MM.1S (cell line): ENCODE data around the gene SIAE.

Experiments used
- DNase-seq: peaks from one replicate; pipeline ENCODE4 v3.0.0-alpha.2; 2015
- H2AFZ ChIP-seq: fragments of 300-600 bp; sonication (generic); 2 replicates; pipeline ENCODE4 v1.6.0; 2016; ENCODE audit warnings: antibody characterized with exemption, low read length
- H3F3A ChIP-seq: fragments of 300-600 bp; sonication (generic); 2 replicates; pipeline ENCODE4 v1.6.1; 2016; ENCODE audit warnings: mild to moderate bottlenecking, antibody characterized with exemption, low read length, moderate library complexity, mixed read lengths; ENCODE audit not compliant: insufficient read depth
- H3K27ac ChIP-seq: fragments of 300-600 bp; sonication (generic); 2 replicates; pipeline ENCODE4 v1.5.1; 2016; ENCODE audit warnings: mild to moderate bottlenecking, low read length
- H3K27me3 ChIP-seq: fragments of 300-600 bp; sonication (generic); replicated peaks from 2 replicates; pipeline ENCODE4 v1.6.0; 2016; ENCODE audit warnings: low read length; ENCODE audit not compliant: insufficient read depth
- H3K36me3 ChIP-seq: fragments of 300-600 bp; sonication (generic); replicated peaks from 2 replicates; pipeline ENCODE4 v1.6.1; 2016; ENCODE audit warnings: mild to moderate bottlenecking, low read length, mixed read lengths; ENCODE audit not compliant: insufficient read depth
- H3K4me1 ChIP-seq: fragments of 300-600 bp; sonication (generic); 2 replicates; pipeline ENCODE4 v1.6.1; 2016; ENCODE audit warnings: low read length, mixed read lengths
- H3K4me2 ChIP-seq: fragments of 300-600 bp; sonication (generic); 2 replicates; pipeline ENCODE4 v1.6.0; 2016; ENCODE audit warnings: low read depth, low read length
- H3K4me3 ChIP-seq: fragments of 300-600 bp; sonication (generic); 2 replicates; pipeline ENCODE4 v1.5.1; 2016; ENCODE audit warnings: low read length, mixed read lengths
- H3K79me2 ChIP-seq: fragments of 300-600 bp; sonication (generic); 2 replicates; pipeline ENCODE4 v1.6.1; 2016; ENCODE audit warnings: mixed run types, low read length, mixed read lengths
- H3K9ac ChIP-seq: fragments of 300-600 bp; sonication (generic); 2 replicates; pipeline ENCODE4 v1.6.1; 2016; ENCODE audit warnings: low read length, mixed read lengths
- H3K9me2 ChIP-seq: fragments of 300-600 bp; sonication (generic); replicated peaks from 2 replicates; pipeline ENCODE4 v1.6.1; 2016; ENCODE audit warnings: mild to moderate bottlenecking, low read length, mixed read lengths; ENCODE audit not compliant: insufficient read depth
- H3K9me3 ChIP-seq: fragments of 300-600 bp; sonication (generic); replicated peaks from 2 replicates; pipeline ENCODE4 v1.6.1; 2016; ENCODE audit warnings: mild to moderate bottlenecking, low read length, mixed read lengths; ENCODE audit not compliant: insufficient read depth
- H4K20me1 ChIP-seq: fragments of 300-600 bp; sonication (generic); 2 replicates; pipeline ENCODE4 v1.6.1; 2016; ENCODE audit warnings: mild to moderate bottlenecking, low read length, moderate library complexity, mixed read lengths; ENCODE audit not compliant: insufficient read depth
- EZH2 ChIP-seq: fragments of 300-600 bp; sonication (generic); optimal IDR thresholded peaks from 2 replicates; pipeline ENCODE3; 2017; ENCODE audit warnings: low read depth, mild to moderate bottlenecking, antibody characterized with exemption, low read length, mixed read lengths
- EZH2phosphoT487 ChIP-seq: fragments of 300-600 bp; sonication (generic); IDR thresholded peaks from 2 replicates; pipeline ENCODE4 v1.6.1; 2018; ENCODE audit warnings: antibody characterized with exemption, low read length
- TF ChIP-seq, protein P1 (sequence below): fragments of 300-600 bp; sonication (generic); IDR thresholded peaks from 2 replicates; pipeline ENCODE4 v1.5.1; 2016; ENCODE audit warnings: antibody characterized with exemption, low read length, mixed read lengths

SIAE gene

DNA sequence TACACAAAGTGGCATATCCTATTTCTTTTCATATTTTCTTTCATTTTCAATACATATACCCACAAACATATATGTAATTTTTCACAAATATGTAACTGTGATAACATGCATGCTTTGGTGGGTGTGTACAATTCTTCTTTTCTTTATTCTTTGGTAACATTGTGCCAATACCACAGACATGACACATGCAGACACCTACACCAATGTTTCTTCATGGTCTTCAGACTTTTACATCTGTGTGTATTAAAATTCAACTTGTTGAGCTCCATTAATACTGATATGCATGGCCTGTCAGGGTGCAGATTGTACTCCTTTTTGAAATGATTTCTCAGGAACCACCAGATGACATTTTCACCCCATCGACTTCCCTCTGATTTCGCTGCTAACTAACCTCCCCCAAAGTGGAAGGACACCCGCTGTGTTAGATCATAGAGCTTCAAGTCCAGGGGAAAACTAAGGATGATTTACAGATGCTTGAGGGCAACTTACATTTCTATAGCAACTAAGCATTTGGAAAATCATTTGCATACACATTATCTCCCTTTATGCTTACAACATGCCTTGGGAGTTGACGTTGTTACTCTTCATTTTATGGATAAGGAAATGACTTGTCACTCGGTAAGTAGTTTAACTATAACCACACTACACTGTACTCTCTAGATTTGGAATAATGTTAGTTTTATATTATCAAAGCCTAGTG, 72.8 kb downstream of the SIAE start:
- DNase-seq = no peak
- TF ChIP-seq EZH2phosphoT487 = no peak
- no peak overlapping the region for H3K4me3 ChIP-seq

DNA sequence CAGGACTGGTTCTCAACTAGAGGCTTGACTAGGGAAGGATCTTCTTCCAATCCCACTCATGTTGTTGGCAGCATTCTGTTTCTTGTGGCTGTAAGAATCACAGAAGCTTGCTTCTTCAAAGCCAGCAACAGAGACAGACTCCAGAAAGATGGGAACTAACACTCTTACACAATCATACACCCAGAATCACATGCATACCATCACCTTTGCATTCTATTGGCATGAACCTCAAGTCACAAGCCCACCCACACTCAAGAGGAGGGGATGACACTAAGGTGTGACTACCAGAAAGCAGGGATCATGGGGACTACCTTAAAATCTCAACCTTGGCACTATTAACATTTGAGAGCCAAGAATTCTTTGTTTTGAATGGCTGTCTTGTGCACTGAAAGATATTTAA, 75.9 kb downstream of the SIAE start:
- no peak overlapping the region for H3K9ac ChIP-seq
- TF ChIP-seq EZH2phosphoT487 = no peak
- no peak for TF ChIP-seq EZH2
- TF ChIP-seq, protein P1, sequence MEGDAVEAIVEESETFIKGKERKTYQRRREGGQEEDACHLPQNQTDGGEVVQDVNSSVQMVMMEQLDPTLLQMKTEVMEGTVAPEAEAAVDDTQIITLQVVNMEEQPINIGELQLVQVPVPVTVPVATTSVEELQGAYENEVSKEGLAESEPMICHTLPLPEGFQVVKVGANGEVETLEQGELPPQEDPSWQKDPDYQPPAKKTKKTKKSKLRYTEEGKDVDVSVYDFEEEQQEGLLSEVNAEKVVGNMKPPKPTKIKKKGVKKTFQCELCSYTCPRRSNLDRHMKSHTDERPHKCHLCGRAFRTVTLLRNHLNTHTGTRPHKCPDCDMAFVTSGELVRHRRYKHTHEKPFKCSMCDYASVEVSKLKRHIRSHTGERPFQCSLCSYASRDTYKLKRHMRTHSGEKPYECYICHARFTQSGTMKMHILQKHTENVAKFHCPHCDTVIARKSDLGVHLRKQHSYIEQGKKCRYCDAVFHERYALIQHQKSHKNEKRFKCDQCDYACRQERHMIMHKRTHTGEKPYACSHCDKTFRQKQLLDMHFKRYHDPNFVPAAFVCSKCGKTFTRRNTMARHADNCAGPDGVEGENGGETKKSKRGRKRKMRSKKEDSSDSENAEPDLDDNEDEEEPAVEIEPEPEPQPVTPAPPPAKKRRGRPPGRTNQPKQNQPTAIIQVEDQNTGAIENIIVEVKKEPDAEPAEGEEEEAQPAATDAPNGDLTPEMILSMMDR = no peak
- H4K20me1 ChIP-seq = no peaks in the 10 kb centered on the region
- H3K27ac ChIP-seq = no peak overlapping the region
- no peaks in the 10 kb centered on the region for H3F3A ChIP-seq
- no peak overlapping the region for H3K4me2 ChIP-seq
- H3K27me3 ChIP-seq = no peaks in the 10 kb centered on the region
- H2AFZ ChIP-seq = no peak overlapping the region
- no peak overlapping the region for H3K4me3 ChIP-seq
- H3K4me1 ChIP-seq = no peaks in the 10 kb centered on the region
- no peaks in the 10 kb centered on the region for H3K36me3 ChIP-seq
- no peaks in the 10 kb centered on the region for H3K9me2 ChIP-seq
- H3K79me2 ChIP-seq = no peaks in the 10 kb centered on the region
- no peak for DNase-seq
- no peaks in the 10 kb centered on the region for H3K9me3 ChIP-seq

More for the DNA sequence above, 72.8 kb downstream of the SIAE start:
- Histone ChIP-seq H3K36me3 (no peaks in the 10 kb centered on the region), H3K9me3 (no peaks in the 10 kb centered on the region), H3K9ac (no peak overlapping the region), H3K27me3 (no peaks in the 10 kb centered on the region), H3K79me2 (no peaks in the 10 kb centered on the region), H3K27ac (no peak overlapping the region), H3F3A (no peaks in the 10 kb centered on the region), H3K4me1 (no peaks in the 10 kb centered on the region), H3K9me2 (no peaks in the 10 kb centered on the region), H2AFZ (no peak overlapping the region), H3K4me2 (no peak overlapping the region), H4K20me1 (no peaks in the 10 kb centered on the region)

GRCh38 chr11:124595302-124595701, 78.2 kb downstream of the SIAE start:
- TF ChIP-seq EZH2phosphoT487 = no peak
- TF ChIP-seq, protein P1 = no peak
- no peak for TF ChIP-seq EZH2
- H3K27me3 ChIP-seq = no peaks in the 10 kb centered on the region
- no peaks in the 10 kb centered on the region for H3K9me3 ChIP-seq
- H3K9me2 ChIP-seq = no peaks in the 10 kb centered on the region
- no peak for DNase-seq
- no peaks in the 10 kb centered on the region for H3F3A ChIP-seq
- no peaks in the 10 kb centered on the region for H3K36me3 ChIP-seq
- H3K27ac ChIP-seq = no peak overlapping the region
- no peaks in the 10 kb centered on the region for H4K20me1 ChIP-seq
- H3K9ac ChIP-seq = no peak overlapping the region
- H3K79me2 ChIP-seq = no peaks in the 10 kb centered on the region
- H2AFZ ChIP-seq = no peak overlapping the region
- no peak overlapping the region for H3K4me3 ChIP-seq
- H3K4me1 ChIP-seq = no peaks in the 10 kb centered on the region
- no peak overlapping the region for H3K4me2 ChIP-seq

GRCh38 chr11:124592627-124593026, 80.9 kb downstream of the SIAE start:
- no peak overlapping the region for H3K9ac ChIP-seq
- no peaks in the 10 kb centered on the region for H4K20me1 ChIP-seq
- H3K79me2 ChIP-seq = no peaks in the 10 kb centered on the region
- no peaks in the 10 kb centered on the region for H3K9me3 ChIP-seq
- H3K9me2 ChIP-seq = no peaks in the 10 kb centered on the region
- 0 out of 2 replicates have a peak, but pooled peaks cover 4% of the 10 kb centered on the region for H3K4me1 ChIP-seq
- no peak overlapping the region for H3K27ac ChIP-seq
- H2AFZ ChIP-seq = no peak overlapping the region
- H3K27me3 ChIP-seq = no peaks in the 10 kb centered on the region
- no peak for TF ChIP-seq EZH2phosphoT487
- no peak for TF ChIP-seq EZH2
- TF ChIP-seq, protein P1 = no peak
- DNase-seq = no peak
- no peak overlapping the region for H3K4me3 ChIP-seq
- no peak overlapping the region for H3K4me2 ChIP-seq
- no peaks in the 10 kb centered on the region for H3K36me3 ChIP-seq
- H3F3A ChIP-seq = no peaks in the 10 kb centered on the region
